Subcutaneous preadipocyte (primary cell): ENCODE measurements around the gene APH1B. TPM values are rescaled to one million over a fixed set of nuclear protein-coding genes. Genes with fewer than 3 reads are reported as not detected.

Experiments
- total RNA-seq: library from RNA; depleted of rRNA; stranded (reverse); fragments of >200 nt; gene quantifications from 2 replicates; pipeline ENCODE4 v1.2.3, GENCODE V29; 2012

The APH1B gene
- total RNA-seq: 17.0 and 20.9 TPM in 2 replicates

DNA sequence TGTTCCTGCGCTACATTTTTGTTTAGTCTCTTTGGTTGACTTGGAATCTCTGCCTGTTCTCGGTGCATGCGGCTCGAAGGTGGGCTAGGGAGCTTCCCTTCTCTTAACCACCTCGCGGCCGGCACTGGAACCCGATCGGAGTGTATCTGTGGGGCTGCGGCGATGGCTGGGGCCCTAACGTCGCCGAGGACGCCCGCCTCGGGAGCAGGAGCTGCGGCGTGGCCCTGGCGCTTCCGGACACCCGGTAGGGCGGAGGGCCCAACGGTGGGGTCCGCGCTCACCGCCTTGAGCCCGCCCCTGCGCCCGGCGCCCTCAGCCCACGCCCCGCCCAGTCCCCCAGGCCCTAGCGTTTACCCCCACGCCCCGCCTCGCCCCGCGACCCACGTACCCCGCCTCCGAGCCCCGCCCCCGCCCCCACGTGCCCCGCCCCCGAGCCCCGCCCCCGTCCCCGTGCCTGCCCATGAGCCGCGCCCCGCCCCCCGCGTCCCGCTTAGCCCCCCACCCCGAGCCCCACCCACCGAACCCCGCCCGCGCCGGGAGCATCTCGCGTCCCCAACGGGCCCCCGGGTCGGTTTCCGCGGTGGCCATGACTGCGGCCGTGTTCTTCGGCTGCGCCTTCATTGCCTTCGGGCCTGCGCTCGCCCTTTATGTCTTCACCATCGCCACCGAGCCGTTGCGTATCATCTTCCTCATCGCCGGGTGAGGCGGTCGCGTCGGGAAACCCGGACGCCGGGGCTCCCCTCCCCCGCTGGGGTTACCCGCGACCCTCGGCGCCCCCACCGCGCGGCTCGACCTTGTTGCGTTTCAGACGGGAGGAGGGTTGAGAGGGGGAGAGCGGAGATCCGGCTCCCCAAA, at the start of gene APH1B:
APH1B (plus strand) TSS at position 568 of the 855 bp plus-strand sequence; CDS start at position 587, 19 bp downstream.

Other genes starting within 250 kb of the APH1B start
- gene TPM1, start 234.9 kb upstream of the APH1B start, total RNA-seq: 40.4 and 68.4 TPM in 2 replicates
- gene LACTB, start 155.7 kb upstream of the APH1B start, total RNA-seq: 13.6 and 14.5 TPM in 2 replicates
- 104 and 206 TPM in 2 replicates for gene RPS27L, start 120.1 kb upstream of the APH1B start, total RNA-seq
- 58.1 and 67.2 TPM in 2 replicates for gene RAB8B, start 88.0 kb upstream of the APH1B start, total RNA-seq
- gene CA12, start 104.2 kb downstream of the APH1B start, total RNA-seq: 122 and 133 TPM in 2 replicates
- 46.3 and 56.7 TPM in 2 replicates for gene USP3, start 227.0 kb downstream of the APH1B start, total RNA-seq